Measurements from ENCODE around the gene SMCR8.
"Not testable (repeated sequence)": the region's sequence is repeated elsewhere in the genome, so short reads cannot be mapped to it uniquely, and the experiment has no call there.

SMCR8 gene

DNA sequence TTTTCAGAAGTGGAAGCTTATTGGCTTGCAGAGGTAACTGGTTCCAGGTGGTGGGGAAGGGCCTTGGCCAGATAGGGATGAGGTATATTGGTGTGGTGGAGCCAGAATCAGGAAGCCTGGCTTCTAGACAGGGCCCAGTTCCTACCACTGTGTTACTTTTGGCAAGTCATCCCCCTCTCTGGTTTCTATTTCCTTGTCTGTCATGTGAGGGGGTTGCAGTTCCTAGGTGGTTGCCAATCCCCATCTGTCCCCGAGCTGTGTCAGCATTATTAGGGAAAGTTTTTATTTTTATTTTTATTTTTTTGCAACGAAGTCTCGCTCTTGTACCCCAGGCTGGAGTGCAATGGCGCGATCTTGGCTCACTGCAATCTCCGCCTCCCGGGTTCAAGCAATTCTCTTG lies 3.0 kb downstream of the SMCR8 start:
- DNase-seq (ENCODE audit: low read depth) = no peak

DNA sequence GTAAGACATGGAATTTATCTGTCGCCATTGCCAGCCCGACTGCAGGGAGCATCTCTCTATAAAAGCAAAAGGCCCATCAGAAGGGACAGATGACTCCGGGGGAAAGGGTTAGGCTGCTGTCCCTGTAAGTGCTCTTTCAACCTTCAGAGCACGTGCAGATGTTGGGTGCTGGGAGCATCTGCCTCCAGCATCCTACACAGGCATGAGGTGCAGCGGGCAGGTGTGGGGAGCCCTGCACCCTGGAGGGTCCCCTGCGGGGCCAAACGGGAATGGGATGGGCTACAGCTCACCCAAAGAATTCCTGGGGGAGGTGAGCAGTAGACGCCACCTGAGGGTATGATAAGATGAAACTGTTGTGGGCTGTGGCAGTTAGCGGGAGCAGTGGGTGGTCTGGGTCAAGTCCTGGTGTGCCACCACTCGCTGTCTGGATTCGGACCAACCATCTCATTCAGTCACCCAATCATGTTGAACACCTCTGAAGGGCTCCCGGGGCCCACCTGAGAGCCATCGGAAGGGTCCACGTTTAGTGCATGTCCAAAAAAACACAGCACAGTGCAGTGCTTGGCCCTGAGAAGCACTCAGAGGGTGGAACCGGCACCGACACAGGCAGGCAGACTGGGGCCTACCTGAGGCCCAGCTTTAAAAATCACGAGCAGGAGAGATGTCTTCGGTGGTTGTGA lies 3.8 kb downstream of the SMCR8 start:
- DNase-seq (ENCODE audit: low read depth) = no peak

DNA sequence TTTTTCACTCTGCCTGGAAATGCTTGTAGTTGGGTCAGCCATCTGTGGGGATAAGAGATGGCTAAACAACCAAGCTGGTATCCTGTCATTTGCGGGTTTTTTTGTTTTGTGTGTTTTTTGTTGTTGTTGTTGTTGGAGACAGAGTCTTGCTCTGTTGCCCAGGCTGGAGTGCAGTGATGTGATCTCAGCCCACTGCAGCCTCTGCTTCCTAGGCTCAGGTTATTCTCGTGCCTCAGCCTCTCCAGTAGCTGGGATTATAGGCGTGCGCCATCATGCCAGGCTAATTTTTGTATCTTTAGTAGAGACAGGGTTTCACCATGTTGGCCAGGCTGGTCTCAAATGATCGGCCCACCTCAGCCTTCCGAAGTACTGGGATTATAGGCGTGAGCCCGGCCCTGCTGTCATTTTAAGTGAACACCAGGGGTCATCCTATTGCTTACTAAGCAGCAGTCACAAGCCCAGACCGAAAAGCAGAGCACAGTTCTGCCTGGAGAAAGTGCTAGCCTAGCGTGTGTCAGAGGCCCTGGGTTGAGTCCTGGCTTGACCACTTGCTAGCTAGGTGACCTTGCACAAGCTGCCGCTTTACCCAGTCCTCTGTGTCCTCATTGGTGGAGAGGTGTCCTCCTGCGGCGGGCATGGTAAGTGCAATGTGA lies 4.6 kb downstream of the SMCR8 start:
- DNase-seq (ENCODE audit: low read depth) = no peak

DNA sequence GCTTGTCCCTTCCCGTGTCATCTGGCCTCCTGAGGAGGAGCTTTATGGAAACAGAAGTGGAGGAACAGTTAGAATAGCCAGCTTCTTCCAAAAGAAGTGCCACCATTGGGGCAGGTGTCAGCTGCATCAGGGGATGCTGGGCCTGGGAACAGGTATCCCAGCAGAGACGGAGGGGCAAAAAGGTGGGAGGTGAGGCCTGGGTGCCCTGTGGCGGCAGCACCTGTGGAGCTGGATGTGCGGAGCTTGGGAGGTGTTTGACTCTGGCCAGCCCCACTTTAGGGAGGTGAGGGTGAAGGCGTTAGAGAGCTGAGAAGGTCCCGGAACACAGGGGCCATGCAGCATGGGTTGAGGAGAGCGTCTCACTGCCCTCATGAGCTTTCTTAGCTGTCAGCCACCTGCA lies 5.2 kb downstream of the SMCR8 start:
- DNase-seq (ENCODE audit: low read depth) = no peak

DNA sequence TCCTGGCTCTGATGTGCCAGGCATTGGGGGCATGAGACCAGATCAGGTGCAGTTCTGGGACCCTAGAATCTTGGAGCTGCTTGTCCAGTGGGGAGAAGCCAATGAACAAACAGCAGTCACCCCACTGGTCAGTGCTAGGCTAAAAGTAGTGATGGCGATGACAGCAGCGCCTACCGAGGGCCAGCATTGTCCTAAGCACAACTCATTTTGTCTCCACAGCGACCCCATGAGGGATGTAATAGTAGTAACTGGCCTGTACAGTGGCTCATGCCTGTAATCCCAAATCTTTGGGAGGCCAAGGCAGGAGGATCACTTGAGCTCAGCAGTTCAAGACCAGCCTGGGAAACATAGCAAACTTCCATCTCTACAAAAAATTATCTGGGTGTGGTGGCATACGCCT lies 6.2 kb downstream of the SMCR8 start:
- no peak for DNase-seq (ENCODE audit: low read depth)

DNA sequence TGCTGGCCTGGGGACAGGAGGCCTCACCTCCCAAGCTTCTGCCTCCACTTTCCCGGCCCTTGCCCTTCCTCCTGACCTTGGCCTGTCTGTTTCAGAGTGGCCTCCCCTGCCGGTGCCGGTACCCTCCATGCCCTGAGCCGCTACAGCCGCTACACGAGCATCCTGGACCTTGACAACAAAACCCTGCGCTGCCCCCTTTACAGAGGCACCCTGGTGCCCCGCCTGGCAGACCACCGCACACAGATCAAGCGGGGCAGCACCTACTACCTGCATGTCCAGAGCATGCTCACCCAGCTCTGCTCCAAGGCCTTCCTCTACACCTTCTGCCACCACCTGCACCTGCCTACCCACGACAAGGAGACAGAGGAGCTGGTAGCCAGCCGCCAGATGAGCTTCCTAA lies 7.4 kb downstream of the SMCR8 start:
- no peak for DNase-seq (ENCODE audit: low read depth)

DNA sequence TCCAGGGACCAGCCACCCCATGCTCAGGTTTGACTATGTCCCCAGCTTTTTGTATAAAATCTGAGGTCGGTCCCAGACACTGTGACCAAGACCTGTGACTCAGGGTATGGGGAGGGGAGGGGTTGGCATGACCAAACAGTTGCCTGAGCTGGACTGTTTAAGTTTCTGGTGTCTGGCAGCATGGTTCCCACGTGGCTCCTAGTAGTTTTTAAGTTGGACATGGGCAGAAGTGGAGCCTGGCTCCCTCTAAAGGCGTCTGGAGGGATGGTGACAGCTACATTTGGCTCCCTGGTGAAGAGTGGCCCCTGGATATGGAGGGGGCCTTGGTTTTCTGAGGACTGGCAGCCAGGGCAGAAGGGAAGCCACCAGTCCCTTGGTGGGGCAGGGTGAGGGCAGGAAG lies 7.9 kb downstream of the SMCR8 start:
- no peak for DNase-seq (ENCODE audit: low read depth)

DNA sequence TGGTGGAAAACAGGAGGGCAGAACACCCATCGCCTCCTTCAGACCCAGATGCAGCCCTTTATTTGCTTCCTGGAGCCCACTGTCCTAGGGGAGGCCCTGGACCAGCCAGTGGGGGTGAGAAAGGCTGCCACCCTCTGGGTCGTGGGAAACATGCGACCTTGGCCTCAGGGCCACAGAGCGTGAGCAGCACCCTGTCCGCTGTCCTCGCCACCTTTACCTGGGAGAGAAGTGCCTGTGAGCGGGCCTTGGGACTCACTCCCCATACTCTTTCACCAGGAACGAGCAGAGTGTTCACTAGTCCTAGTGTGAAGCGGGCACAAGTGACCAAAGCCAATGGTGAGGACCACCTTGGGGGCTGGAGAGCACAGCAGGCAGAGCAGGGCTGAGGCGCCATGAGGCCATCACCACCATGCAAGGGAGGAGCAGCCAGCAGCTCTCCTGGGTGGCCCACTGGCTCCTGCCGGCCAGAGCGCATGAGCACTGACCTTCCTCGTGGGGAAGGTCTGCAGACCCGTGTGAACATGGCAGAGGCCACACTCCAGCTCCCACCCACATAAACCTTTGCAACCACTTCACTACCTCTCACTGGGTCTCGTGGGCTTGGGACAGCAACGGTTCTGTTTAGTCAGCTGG lies 8.5 kb downstream of the SMCR8 start:
- DNase-seq (ENCODE audit: low read depth) = no peak

DNA sequence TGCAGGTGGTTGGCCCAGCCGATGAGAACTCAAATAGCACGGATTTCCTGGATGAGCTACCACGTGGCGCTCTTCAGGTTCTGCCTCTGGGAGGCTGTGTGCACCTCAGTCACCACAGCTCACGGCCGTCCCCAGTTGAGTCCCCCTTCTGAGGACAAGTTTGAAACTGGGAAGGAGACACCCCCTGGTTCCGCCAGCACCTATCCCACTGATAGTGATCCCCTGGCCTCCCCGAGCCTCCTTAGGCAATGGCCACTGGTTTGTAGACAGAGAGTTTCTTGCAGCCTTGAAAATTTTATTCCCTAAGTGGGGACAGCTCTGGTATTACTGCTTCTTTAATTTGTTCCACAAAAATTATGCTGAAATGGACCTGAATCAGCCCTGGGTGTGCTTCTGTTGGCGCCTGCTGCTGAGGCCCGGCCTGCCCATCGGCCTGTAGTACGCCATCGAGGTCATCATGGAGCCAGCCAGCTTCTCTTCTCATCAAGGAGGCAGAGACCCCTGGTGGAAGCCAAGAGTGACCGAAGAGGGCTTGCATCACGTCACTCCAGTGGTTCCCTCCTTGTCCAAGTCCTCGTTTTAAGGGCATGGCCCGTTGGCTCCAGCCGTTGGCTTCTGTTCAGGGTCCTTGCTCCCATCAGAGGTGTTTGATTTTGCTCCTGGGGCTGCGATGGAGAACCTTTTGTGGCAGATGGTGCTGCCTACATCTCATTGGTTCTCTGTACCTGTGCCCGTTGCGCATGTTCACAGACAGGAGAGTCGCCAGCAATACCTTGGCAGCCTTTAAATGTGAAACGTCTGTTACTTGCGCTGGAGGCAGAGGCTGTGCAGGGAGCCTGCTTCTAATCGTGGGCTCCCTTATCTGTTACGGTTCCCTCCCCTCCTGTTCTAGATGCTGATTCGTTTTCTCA lies 9.3 kb downstream of the SMCR8 start:
- DNase-seq (ENCODE audit: low read depth) = no peak

DNA sequence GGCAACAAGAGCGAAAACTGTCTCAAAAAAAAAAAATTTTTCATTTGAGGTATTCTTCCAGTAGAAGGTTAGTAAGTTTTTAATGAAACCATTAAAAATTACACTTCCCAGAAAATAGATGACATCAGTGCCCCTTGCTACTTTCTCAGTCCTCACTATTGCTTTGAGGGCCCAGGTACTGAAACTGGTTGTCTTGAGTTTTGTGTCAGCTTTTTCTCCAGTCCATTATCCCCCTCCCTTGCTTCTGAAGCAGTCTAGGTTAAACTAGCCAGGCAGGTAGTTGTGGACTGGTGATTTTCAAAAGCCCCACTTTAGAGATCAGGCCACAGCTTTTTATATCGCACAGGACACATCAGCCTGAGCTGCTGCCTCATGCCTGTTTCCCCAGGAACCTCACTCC lies 10.9 kb downstream of the SMCR8 start:
- no peak for DNase-seq (ENCODE audit: low read depth)

DNA sequence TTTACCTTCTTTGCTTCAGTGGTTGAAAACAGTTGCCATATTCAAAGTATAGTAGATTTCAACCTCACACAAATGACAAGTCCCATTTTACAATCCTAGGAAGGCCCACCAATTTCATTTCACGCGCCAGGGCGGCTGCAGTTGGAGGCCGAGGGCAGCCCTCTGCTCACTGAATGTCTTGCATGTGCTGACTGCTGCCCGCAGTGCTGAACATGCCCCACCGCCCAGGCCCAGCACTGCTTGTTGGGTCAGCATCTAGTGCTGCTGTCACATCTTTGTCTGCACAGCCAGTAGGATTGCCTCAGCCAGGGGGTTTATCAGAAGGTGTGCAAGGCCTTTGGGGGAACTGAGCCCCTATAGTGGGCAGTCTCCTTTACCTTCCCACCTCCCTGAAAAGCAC lies 11.5 kb downstream of the SMCR8 start:
- DNase-seq (ENCODE audit: low read depth) = no peak

DNA sequence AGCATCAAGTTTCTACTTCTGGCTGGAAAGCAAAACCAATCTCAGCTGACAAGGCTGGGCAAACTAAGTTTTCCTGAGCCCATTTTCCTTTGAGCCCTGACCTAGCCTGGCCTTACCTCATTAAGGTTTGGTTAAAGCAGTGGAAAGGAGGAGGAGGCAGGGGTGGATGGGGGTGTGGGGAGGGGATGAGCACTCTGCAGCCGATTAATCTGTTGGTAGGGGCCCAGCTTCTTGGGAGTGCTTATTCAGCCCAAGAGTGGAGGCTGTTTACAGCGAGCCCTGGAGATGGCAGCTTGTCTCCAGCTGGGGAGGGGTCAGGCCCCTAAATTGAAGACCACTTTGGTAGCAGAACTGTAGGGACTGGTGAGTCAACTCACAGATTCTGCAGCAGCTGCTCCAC lies 12.0 kb downstream of the SMCR8 start:
- DNase-seq (ENCODE audit: low read depth) = no peak

DNA sequence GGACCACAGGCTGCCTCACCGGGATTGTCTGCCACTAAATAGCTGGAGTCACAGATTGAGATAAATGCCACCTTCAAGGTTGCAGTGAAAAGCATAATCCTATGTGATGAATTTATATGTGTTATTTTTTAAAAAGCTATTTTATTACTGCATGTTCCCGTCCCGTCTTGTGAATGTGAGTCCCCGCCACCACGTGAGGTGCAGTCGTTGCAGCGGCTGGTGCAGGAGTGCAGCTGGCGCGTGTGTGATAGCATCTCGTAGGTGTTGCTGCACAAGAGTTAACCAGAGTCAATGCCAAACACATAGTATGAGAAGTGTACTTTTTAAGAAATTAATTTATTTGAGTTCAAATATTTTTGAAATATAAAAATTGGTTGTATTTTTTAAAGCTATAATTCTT lies 12.5 kb downstream of the SMCR8 start:
- DNase-seq (ENCODE audit: low read depth) = no peak

DNA sequence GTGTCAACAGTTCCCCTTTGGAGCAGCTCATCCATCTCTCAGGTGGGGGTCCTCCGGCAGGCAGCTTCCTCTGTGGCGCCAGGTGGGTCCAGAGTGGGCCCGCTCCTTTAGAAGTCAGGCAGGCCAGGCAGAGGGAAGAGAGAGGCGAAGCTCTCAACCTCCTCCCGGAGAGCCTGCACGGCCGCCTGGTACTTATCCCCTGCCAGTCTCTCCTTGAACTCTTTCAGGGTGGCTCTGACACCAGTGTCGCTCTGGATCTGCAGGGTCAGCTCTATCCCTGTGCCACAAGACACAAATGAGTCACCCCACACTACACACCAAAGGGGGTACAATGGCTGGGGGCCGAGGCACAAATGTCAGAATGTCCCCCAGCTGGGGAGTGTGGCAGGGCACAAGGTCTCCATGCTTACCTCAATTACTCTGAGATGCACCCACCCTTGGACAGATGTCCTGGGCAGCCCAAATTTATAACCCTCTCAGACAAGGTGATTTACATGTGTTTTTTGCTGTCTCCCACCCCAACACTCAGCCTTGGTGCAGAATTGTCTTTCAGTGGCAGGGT lies 13.6 kb downstream of the SMCR8 start:
- no peak for DNase-seq (ENCODE audit: low read depth)

DNA sequence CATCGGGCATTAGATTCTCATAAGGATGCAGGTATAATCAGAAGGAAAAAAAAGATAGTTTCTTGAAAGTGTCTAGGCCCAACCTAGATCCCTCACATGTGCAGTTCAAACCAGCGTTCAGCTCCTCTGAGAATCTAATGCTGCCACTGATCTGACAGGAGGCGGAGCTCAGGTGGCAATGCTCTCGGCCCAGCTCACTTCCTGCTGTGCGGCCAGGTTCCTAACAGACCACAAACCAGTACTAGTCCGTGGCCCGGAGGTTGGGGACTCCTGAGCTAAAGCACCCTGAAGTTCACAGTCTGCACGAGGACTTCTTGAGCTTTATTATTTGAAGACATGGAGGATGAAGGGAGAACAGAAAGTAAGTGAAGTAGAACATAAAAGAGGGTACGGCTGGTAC lies 16.8 kb downstream of the SMCR8 start:
- DNase-seq (ENCODE audit: low read depth) = no peak

DNA sequence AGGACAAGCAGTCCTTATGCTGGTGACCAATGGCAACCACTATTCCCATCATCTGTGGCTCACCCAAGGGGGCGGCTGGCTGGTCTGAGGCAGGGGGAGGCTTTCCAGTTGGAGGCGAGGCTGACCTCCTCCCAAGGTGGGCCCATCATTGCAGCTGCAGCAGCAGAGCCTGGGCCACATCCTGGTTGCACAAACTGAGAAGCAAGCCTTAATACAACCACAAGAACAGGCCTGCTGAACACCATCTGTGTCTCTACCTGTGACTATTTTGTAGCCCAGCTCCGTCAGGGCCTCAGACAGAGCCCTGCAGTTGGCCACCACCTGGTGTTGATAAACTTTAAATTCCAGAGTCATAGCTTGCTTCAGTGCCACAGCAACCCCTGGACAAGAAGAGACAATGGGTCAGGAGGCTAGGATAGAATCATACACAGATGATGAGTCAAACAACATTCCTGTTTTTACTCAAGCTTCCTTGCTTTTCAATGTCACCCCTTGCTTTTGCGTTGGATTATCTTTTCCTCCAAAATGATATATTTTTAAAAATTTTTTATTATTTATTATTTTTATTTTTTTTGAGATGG lies 17.9 kb downstream of the SMCR8 start:
- DNase-seq (ENCODE audit: low read depth) = no peak

DNA sequence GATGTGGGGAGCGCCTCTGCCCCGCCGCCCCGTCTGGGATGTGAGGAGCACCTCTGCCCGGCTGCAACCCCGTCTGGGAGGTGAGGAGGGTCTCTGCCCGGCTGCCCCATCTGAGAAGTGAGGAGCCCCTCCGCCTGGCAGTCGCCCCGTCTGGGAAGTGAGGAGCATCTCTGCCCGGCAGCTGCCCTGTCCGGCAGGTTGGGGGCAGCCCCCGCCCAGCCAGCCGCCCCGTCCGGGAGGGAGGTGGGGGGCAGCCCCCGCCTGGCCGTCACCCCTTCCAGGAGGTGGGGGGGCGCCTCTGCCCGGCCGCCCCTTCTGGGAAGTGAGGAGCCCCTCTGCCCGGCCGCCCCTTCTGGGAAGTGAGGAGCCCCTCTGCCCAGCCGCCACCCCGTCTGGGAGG lies 23.1 kb downstream of the SMCR8 start:
- DNase-seq (ENCODE audit: low read depth) = not testable (repeated sequence)

DNA sequence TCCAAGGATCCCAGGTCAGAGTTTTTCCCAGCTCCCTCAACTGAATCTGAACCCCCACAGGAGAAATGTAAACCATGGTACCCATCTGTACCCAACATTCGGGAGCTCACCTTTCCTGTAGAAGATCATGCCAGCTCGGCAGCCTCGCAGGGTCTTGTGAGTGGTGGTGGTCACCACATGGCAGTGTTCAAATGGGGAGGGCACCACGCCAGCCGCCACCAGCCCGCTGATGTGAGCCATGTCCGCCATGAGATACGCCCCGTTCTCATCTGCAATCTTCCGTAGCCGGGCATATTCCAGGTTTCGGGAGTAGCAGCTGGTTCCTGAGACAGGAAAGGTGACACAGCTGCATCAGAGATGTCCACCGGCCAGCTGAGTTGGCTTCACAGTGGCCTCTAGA lies 24.8 kb downstream of the SMCR8 start:
- no peak for DNase-seq (ENCODE audit: low read depth)

DNA sequence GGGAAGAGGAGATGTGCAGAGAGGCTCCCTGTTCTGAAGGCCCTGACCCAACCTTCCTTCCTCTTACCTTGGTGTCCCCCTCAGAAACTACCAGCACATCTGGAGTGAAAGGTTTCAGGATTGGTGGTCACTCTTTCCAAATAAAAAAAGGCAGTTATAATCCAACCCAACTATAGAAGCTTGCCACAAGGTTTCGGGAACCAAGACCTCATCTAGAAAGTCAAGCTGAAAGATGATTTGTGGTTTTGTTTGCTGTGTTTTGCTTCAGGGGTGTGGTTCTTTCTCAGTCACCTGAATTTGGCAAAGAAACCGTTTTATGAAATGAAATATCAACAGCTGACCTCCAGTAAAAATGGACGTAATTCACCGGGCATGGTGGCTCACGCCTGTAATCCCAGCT lies 28.9 kb downstream of the SMCR8 start:
- DNase-seq (ENCODE audit: low read depth) = no peak

DNA sequence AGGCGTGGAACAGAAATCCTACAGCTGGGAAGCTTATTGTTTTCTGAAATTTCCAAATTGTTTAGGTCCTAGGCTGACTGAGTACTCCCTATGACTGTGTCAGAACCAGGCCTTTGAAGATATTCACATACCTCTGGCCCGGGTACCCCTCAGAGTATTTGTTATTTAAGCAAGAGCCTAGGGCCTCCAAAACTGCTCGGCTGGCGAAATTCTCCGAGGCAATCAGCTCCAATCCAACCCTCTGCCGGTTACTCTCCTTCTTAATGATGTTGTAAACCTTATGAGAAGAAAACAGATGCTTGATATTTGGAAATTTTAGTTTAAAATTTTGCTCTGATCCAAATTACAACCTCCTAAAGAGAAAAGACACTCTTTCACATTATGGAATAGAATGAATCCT lies 38.4 kb downstream of the SMCR8 start:
- no peak for DNase-seq (ENCODE audit: low read depth)

DNA sequence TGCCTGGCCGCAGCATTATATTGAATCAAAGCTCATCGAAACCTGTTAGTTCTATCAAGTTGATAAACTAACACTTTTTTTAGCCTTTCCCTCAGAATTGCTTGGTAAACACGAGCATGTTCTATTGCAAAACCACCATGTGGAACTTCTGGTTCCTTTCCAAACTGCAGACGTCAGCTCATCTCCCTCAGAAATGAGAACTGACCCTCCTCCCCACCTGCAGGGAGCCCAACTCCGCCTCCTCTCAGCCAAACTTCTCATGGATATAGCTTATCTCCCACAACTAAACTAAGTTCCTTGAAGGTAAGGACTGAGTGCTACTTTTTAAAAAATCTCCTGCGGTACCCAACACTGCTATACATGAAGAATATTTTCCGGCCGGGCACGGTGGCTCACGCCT lies 41.5 kb downstream of the SMCR8 start:
- no peak for DNase-seq (ENCODE audit: low read depth)

DNA sequence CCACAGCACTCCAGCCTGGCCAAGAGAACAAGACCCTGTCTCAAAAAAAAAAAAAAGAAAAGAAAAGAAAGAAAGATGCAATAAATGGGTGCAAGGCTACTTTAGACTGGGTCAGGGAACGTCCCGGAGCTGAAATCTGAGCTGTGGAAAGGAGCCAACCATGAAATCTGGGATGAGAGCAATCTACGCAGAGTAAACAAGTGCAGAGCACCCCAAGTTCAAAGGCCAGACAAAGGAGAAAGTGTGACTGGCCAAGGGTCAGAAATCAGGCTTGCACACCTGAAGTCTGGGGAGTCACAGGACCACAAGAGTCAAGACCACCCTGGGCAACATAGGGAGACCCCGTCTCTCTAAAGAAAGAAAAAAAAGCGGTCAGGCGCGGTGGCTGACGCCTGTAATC lies 45.4 kb downstream of the SMCR8 start:
- DNase-seq (ENCODE audit: low read depth) = no peak
